Neuron (in vitro differentiated cells): ENCODE measurements around the gene F2.
"Not testable (repeated sequence)": the region's sequence is repeated elsewhere in the genome, so short reads cannot be mapped to it uniquely, and the experiment has no call there.

Source experiments
- H2AFZ ChIP-seq: one replicate; pipeline ENCODE4 v1.6.1; 2013; ENCODE audit warnings: low read depth, mild to moderate bottlenecking, inconsistent platforms, low read length, moderate library complexity
- H3K27me3 ChIP-seq: one replicate; pipeline ENCODE4 v1.6.1; 2013; ENCODE audit warnings: low read length; ENCODE audit not compliant: insufficient read depth
- H3K36me3 ChIP-seq: one replicate; pipeline ENCODE4 v1.6.1; 2013; ENCODE audit warnings: low read length; ENCODE audit not compliant: insufficient read depth
- H3K4me1 ChIP-seq: one replicate; pipeline ENCODE4 v1.6.1; 2013; ENCODE audit warnings: low read length; ENCODE audit not compliant: insufficient read depth
- H3K4me3 ChIP-seq: 2 replicates; pipeline ENCODE4 v1.5.1; 2013; ENCODE audit warnings: mild to moderate bottlenecking, low read length, moderate library complexity
- H3K9me3 ChIP-seq: one replicate; pipeline ENCODE4 v1.6.1; 2013; ENCODE audit warnings: low read length

Gene F2

DNA sequence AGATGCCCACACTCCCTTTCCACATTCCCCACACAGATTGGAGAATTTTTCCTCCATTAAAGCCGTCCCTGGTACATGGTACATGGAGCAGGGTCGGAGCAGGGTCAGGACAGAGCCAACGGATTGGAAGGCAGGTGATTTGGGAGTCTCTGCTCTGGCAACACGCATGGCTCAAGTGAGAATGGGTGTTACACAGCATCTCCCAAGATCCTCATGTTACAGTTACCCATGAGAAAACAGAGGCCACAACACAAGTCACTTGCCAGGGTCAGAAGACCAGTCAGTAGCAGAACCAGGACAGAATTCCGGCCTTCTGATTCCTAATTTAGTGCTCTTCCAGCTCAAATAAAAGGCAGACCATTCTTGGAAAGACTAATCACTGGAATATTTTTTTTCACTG is 7.7 kb upstream of the F2 start:
- no peaks in the 10 kb centered on the region for H3K27me3 ChIP-seq
- no peak overlapping the region for H3K4me3 ChIP-seq
- H2AFZ ChIP-seq: no peak overlapping the region
- no peaks in the 10 kb centered on the region for H3K4me1 ChIP-seq
- H3K36me3 ChIP-seq: peaks cover 9% of the 10 kb centered on the region
- no peaks in the 10 kb centered on the region for H3K9me3 ChIP-seq

GRCh38 chr11:46712874-46713576 is 6.0 kb upstream of the F2 start:
- Histone ChIP-seq H3K4me3 (no peak overlapping the region), H3K27me3 (no peaks in the 10 kb centered on the region), H3K4me1 (no peaks in the 10 kb centered on the region), H3K9me3 (no peaks in the 10 kb centered on the region), H3K36me3 (no peaks in the 10 kb centered on the region), H2AFZ (no peak overlapping the region)

GRCh38 chr11:46717825-46718154 is 1.2 kb upstream of the F2 start:
- not testable (repeated sequence) for H3K9me3 ChIP-seq, H2AFZ ChIP-seq

DNA sequence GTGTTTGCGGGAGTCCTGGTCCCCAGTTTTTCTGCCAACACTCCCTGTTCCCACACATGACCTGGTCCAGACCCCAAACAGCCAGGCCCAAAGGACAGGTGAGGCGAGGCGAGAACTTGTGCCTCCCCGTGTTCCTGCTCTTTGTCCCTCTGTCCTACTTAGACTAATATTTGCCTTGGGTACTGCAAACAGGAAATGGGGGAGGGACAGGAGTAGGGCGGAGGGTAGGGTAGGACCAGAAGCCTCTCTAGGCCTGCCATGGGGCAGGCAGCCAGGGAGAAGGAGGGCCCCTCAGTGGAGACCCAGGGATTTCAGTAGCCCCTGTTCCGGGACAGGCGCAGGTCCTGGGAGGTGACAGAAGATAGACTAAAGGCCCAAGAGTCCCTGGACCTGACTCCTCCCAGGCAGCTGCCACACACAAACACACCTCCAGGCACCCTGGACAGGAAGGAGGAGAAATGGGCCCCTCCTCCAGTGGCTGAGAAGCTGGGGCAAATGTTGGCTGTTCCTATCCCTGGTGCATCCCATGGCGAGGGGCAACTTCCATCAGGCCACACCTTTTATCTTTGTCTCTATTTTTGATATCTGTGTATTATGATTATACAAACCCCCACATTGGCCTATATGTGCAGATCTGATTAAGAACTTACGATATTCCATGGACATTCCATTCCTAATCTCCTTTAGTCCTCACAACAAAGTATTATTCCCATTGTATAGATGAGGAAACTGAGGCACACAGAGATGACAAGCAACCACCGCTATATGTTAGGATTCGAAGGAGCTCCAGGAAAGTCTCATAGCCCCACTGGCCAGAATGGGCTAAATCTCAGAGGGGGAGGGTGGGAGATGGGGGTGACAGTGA is 626 bp upstream of the F2 start:
- H2AFZ ChIP-seq: no peak overlapping the region
- no peak overlapping the region for H3K4me3 ChIP-seq
- H3K27me3 ChIP-seq: no peaks in the 10 kb centered on the region
- H3K4me1 ChIP-seq: peaks cover 7% of the 10 kb centered on the region
- no peaks in the 10 kb centered on the region for H3K36me3 ChIP-seq
- peaks cover 2% of the 10 kb centered on the region for H3K9me3 ChIP-seq

More at GRCh38 chr11:46717825-46718154, 1.2 kb upstream of the F2 start:
- not testable (repeated sequence) for H3K36me3 ChIP-seq, H3K27me3 ChIP-seq, H3K4me3 ChIP-seq, H3K4me1 ChIP-seq

GRCh38 chr11:46719543-46720218 is 668 bp downstream of the F2 start:
- Histone ChIP-seq H3K27me3 (no peaks in the 10 kb centered on the region), H2AFZ (no peak overlapping the region), H3K4me1 (peaks cover 7% of the 10 kb centered on the region), H3K4me3 (no peak overlapping the region), H3K9me3 (peaks cover 2% of the 10 kb centered on the region), H3K36me3 (no peaks in the 10 kb centered on the region)

GRCh38 chr11:46721286-46721685 is 2.3 kb downstream of the F2 start:
- Histone ChIP-seq H2AFZ (no peak overlapping the region), H3K4me3 (no peak overlapping the region), H3K9me3 (peaks cover 2% of the 10 kb centered on the region), H3K36me3 (no peaks in the 10 kb centered on the region), H3K27me3 (no peaks in the 10 kb centered on the region), H3K4me1 (peaks cover 7% of the 10 kb centered on the region)

DNA sequence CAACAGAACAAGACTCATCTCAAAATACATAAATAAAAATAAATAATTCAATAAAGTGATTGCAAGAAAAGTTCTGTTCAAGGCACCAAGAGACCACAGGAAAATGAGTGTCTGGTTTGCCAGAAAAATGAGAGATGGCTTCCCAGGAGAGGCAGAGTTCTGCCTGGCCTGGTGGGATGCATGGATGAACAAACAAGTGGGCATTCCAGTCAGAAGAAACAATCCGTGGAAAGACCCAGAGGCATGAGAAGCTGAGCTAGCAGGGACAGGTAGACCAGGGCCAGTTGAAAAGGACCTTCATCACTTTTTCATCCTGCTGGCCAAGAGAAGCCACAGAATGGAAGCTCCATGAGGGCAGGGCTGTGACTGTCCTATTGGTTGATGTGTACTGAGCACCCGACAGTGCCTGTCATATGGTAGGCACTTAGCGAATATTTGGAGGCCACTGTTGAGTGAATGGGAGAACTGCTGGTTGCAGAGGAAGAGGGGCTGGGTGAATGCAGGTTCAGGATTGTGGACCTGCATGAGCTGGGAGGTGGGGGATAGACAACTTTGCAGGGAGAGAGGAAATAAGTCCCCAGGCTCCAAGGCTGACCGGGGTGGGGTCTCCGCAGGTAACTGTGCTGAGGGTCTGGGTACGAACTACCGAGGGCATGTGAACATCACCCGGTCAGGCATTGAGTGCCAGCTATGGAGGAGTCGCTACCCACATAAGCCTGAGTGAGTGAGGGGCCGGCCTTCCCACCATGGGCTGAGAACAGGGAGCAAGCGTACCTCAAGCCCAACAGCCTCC is 3.7 kb downstream of the F2 start:
- H3K36me3 ChIP-seq: no peaks in the 10 kb centered on the region
- H2AFZ ChIP-seq: no peak overlapping the region
- peaks cover 2% of the 10 kb centered on the region for H3K9me3 ChIP-seq
- H3K4me3 ChIP-seq: no peak overlapping the region
- peaks cover 7% of the 10 kb centered on the region for H3K4me1 ChIP-seq
- H3K27me3 ChIP-seq: no peaks in the 10 kb centered on the region

DNA sequence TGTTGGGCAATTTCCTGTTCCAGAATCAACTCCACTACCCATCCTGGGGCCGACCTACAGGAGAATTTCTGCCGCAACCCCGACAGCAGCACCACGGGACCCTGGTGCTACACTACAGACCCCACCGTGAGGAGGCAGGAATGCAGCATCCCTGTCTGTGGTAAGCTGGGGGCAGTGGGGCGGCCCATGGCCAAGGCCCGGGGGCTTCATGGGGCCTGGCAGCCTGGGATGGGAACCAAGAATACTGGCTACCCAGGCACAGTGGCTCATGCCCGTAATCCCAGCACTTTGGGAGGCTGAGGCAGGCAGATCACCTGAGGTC is 4.3 kb downstream of the F2 start:
- no peaks in the 10 kb centered on the region for H3K27me3 ChIP-seq
- no peak overlapping the region for H3K4me3 ChIP-seq
- H3K9me3 ChIP-seq: peaks cover 2% of the 10 kb centered on the region
- H3K36me3 ChIP-seq: no peaks in the 10 kb centered on the region
- H3K4me1 ChIP-seq: peaks cover 7% of the 10 kb centered on the region
- H2AFZ ChIP-seq: no peak overlapping the region

GRCh38 chr11:46724088-46724487 is 5.1 kb downstream of the F2 start:
- peaks cover 6% of the 10 kb centered on the region for H3K4me1 ChIP-seq
- H3K9me3 ChIP-seq: peaks cover 2% of the 10 kb centered on the region
- no peak overlapping the region for H3K4me3 ChIP-seq
- H3K27me3 ChIP-seq: no peaks in the 10 kb centered on the region
- no peaks in the 10 kb centered on the region for H3K36me3 ChIP-seq
- no peak overlapping the region for H2AFZ ChIP-seq

- no peaks in the 10 kb centered on the region for H3K4me1 ChIP-seq
- no peaks in the 10 kb centered on the region for H3K27me3 ChIP-seq
- no peak overlapping the region for H3K4me3 ChIP-seq
- peaks cover 2% of the 10 kb centered on the region for H3K9me3 ChIP-seq
- H2AFZ ChIP-seq: no peak overlapping the region
- no peaks in the 10 kb centered on the region for H3K36me3 ChIP-seq
Observed at GRCh38 chr11:46725338-46726205, 6.6 kb downstream of the F2 start.

- H3K4me3 ChIP-seq: no peak overlapping the region
- peaks cover 2% of the 10 kb centered on the region for H3K9me3 ChIP-seq
- H3K27me3 ChIP-seq: no peaks in the 10 kb centered on the region
- H2AFZ ChIP-seq: no peak overlapping the region
- H3K36me3 ChIP-seq: no peaks in the 10 kb centered on the region
- H3K4me1 ChIP-seq: no peaks in the 10 kb centered on the region
Observed at GRCh38 chr11:46726206-46726862, 7.3 kb downstream of the F2 start.
